ENCODE data around the gene YJEFN3.

Gene YJEFN3

DNA sequence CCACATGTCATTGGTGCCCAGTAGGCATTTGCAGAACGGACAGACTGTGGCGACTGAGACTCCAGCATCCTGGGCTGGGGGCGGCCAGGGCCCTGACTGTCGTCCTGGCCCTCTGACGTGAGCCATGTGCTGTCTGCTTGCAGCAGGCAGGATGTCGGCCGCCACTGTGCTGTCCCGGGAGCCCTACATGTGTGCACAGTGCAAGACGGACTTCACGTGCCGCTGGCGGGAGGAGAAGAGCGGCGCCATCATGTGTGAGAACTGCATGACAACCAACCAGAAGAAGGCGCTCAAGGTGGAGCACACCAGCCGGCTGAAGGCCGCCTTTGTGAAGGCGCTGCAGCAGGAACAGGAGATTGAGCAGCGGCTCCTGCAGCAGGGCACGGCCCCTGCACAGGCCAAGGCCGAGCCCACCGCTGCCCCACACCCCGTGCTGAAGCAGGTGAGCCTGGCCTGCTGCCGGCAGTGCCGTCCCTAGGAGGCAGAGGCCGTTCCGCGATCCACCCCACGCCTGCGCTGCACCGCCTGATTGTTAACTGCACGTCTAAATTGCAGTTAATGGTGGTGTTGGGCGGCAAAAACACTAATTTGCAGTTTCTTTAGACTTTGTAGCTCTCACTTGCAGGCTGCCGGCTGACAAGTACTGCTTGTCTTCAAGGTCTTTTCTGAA is 27.6 kb upstream of the YJEFN3 start:
- 0 out of 2 replicates have a peak overlapping the region, but pooled peaks have one; percentile 28 for H3K27ac ChIP-seq (ENCODE audit: low read depth, low read length)
- no peaks in the 10 kb centered on the region for H3K9me3 ChIP-seq (ENCODE audit: control insufficient read depth, insufficient read depth, low read depth, low read length)
- no peak overlapping the region for H3K9ac ChIP-seq (ENCODE audit: low read length)
- H3K4me1 ChIP-seq (ENCODE audit: control insufficient read depth, insufficient read depth, low read length), result no peaks in the 10 kb centered on the region
- H3K4me3 ChIP-seq (ENCODE audit: low read depth, low read length), result no peak overlapping the region
- no peaks in the 10 kb centered on the region for H3K27me3 ChIP-seq (ENCODE audit: control insufficient read depth, insufficient read depth, low read length)
- H3K36me3 ChIP-seq (ENCODE audit: control insufficient read depth, insufficient read depth, low read length), result peaks cover 100% of the 10 kb centered on the region

GRCh38 chr19:19501798-19502197 is 26.9 kb upstream of the YJEFN3 start:
- Histone ChIP-seq H3K36me3 (ENCODE audit: control insufficient read depth, insufficient read depth, low read length) (peaks cover 97% of the 10 kb centered on the region), H3K27ac (ENCODE audit: low read depth, low read length) (0 out of 2 replicates have a peak overlapping the region, but pooled peaks have one; percentile 28)

DNA sequence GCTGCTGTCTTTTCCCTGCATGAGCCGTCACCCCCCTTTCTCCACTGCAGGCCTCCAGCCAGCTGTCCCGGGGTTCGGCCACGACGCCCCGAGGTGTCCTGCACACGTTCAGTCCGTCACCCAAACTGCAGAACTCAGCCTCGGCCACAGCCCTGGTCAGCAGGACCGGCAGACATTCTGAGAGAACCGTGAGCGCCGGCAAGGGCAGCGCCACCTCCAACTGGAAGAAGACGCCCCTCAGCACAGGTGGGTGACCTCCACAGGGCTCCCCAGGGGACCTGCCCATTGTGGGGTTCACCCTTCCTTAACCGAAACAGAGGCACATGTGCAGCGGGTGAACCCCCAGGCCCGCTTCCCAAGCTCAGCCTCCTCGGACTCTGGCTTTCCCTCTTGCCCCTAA is 26.4 kb upstream of the YJEFN3 start:
- no peak overlapping the region for H3K27ac ChIP-seq (ENCODE audit: low read depth, low read length)
- no peaks in the 10 kb centered on the region for H3K9me3 ChIP-seq (ENCODE audit: control insufficient read depth, insufficient read depth, low read depth, low read length)
- H3K36me3 ChIP-seq (ENCODE audit: control insufficient read depth, insufficient read depth, low read length), result peaks cover 95% of the 10 kb centered on the region
- no peak overlapping the region for H3K4me3 ChIP-seq (ENCODE audit: low read depth, low read length)
- H3K4me1 ChIP-seq (ENCODE audit: control insufficient read depth, insufficient read depth, low read length), result no peaks in the 10 kb centered on the region
- no peaks in the 10 kb centered on the region for H3K27me3 ChIP-seq (ENCODE audit: control insufficient read depth, insufficient read depth, low read length)
- H3K9ac ChIP-seq (ENCODE audit: low read length), result no peak overlapping the region

More at GRCh38 chr19:19501798-19502197, 26.9 kb upstream of the YJEFN3 start:
- Histone ChIP-seq H3K9me3 (ENCODE audit: control insufficient read depth, insufficient read depth, low read depth, low read length) (no peaks in the 10 kb centered on the region), H3K4me1 (ENCODE audit: control insufficient read depth, insufficient read depth, low read length) (no peaks in the 10 kb centered on the region), H3K9ac (ENCODE audit: low read length) (no peak overlapping the region), H3K27me3 (ENCODE audit: control insufficient read depth, insufficient read depth, low read length) (no peaks in the 10 kb centered on the region), H3K4me3 (ENCODE audit: low read depth, low read length) (no peak overlapping the region)

- Histone ChIP-seq H3K36me3 (ENCODE audit: control insufficient read depth, insufficient read depth, low read length) (peaks cover 92% of the 10 kb centered on the region), H3K4me3 (ENCODE audit: low read depth, low read length) (no peak overlapping the region), H3K4me1 (ENCODE audit: control insufficient read depth, insufficient read depth, low read length) (no peaks in the 10 kb centered on the region), H3K27me3 (ENCODE audit: control insufficient read depth, insufficient read depth, low read length) (no peaks in the 10 kb centered on the region), H3K27ac (ENCODE audit: low read depth, low read length) (no peak overlapping the region; the same call in 1 of the 2 replicates), H3K9ac (ENCODE audit: low read length) (no peak overlapping the region), H3K9me3 (ENCODE audit: control insufficient read depth, insufficient read depth, low read depth, low read length) (no peaks in the 10 kb centered on the region)
These were observed 25.7 kb upstream of the YJEFN3 start for GRCh38 chr19:19502808-19503602.

- peaks cover 72% of the 10 kb centered on the region for H3K36me3 ChIP-seq (ENCODE audit: control insufficient read depth, insufficient read depth, low read length)
These were observed 23.7 kb upstream of the YJEFN3 start for GRCh38 chr19:19504754-19505668.

GRCh38 chr19:19505669-19506326 is 22.9 kb upstream of the YJEFN3 start:
- Histone ChIP-seq H3K27me3 (ENCODE audit: control insufficient read depth, insufficient read depth, low read length) (no peaks in the 10 kb centered on the region), H3K27ac (ENCODE audit: low read depth, low read length) (no peak overlapping the region), H3K4me1 (ENCODE audit: control insufficient read depth, insufficient read depth, low read length) (no peaks in the 10 kb centered on the region), H3K36me3 (ENCODE audit: control insufficient read depth, insufficient read depth, low read length) (peaks cover 64% of the 10 kb centered on the region), H3K4me3 (ENCODE audit: low read depth, low read length) (no peak overlapping the region), H3K9me3 (ENCODE audit: control insufficient read depth, insufficient read depth, low read depth, low read length) (no peaks in the 10 kb centered on the region), H3K9ac (ENCODE audit: low read length) (no peak overlapping the region)

More at GRCh38 chr19:19504754-19505668, 23.7 kb upstream of the YJEFN3 start:
- Histone ChIP-seq H3K9ac (ENCODE audit: low read length) (no peak overlapping the region), H3K4me3 (ENCODE audit: low read depth, low read length) (no peak overlapping the region), H3K27me3 (ENCODE audit: control insufficient read depth, insufficient read depth, low read length) (no peaks in the 10 kb centered on the region), H3K27ac (ENCODE audit: low read depth, low read length) (no peak overlapping the region), H3K4me1 (ENCODE audit: control insufficient read depth, insufficient read depth, low read length) (no peaks in the 10 kb centered on the region), H3K9me3 (ENCODE audit: control insufficient read depth, insufficient read depth, low read depth, low read length) (no peaks in the 10 kb centered on the region)

GRCh38 chr19:19506592-19506991 is 22.1 kb upstream of the YJEFN3 start:
- no peaks in the 10 kb centered on the region for H3K27me3 ChIP-seq (ENCODE audit: control insufficient read depth, insufficient read depth, low read length)
- H3K4me1 ChIP-seq (ENCODE audit: control insufficient read depth, insufficient read depth, low read length), result no peaks in the 10 kb centered on the region
- H3K9ac ChIP-seq (ENCODE audit: low read length), result no peak overlapping the region
- H3K4me3 ChIP-seq (ENCODE audit: low read depth, low read length), result no peak overlapping the region
- H3K27ac ChIP-seq (ENCODE audit: low read depth, low read length), result no peak overlapping the region
- H3K36me3 ChIP-seq (ENCODE audit: control insufficient read depth, insufficient read depth, low read length), result peaks cover 56% of the 10 kb centered on the region
- H3K9me3 ChIP-seq (ENCODE audit: control insufficient read depth, insufficient read depth, low read depth, low read length), result no peaks in the 10 kb centered on the region

DNA sequence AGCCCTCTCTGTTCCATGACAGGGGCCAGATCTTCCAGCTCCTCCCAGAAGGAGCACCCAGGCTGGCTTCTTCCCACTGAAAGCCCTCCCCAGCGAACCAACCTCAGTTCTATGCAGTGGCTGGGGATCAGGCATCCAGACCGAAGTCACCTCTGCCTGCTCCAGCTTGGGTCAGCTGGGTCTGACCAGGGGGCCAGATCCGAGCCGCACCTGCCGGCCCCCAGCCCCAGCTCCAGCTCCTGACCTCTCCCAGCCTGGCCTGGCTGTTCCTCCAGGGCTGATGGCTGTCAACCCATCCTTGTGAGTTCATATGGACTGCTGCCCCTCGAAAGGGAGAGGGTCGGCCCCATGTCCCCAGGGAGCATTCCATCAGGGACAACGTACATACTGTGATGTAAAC is 21.4 kb upstream of the YJEFN3 start:
- Histone ChIP-seq H3K36me3 (ENCODE audit: control insufficient read depth, insufficient read depth, low read length) (peaks cover 49% of the 10 kb centered on the region), H3K9me3 (ENCODE audit: control insufficient read depth, insufficient read depth, low read depth, low read length) (no peaks in the 10 kb centered on the region)

GRCh38 chr19:19508217-19508616 is 20.5 kb upstream of the YJEFN3 start:
- no peak overlapping the region for H3K27ac ChIP-seq (ENCODE audit: low read depth, low read length)
- peaks cover 40% of the 10 kb centered on the region for H3K36me3 ChIP-seq (ENCODE audit: control insufficient read depth, insufficient read depth, low read length)
- H3K27me3 ChIP-seq (ENCODE audit: control insufficient read depth, insufficient read depth, low read length), result no peaks in the 10 kb centered on the region
- no peaks in the 10 kb centered on the region for H3K4me1 ChIP-seq (ENCODE audit: control insufficient read depth, insufficient read depth, low read length)
- no peak overlapping the region for H3K4me3 ChIP-seq (ENCODE audit: low read depth, low read length)
- no peak overlapping the region for H3K9ac ChIP-seq (ENCODE audit: low read length)
- H3K9me3 ChIP-seq (ENCODE audit: control insufficient read depth, insufficient read depth, low read depth, low read length), result no peaks in the 10 kb centered on the region

More for the DNA sequence above, 21.4 kb upstream of the YJEFN3 start:
- H3K4me3 ChIP-seq (ENCODE audit: low read depth, low read length), result no peak overlapping the region
- H3K27me3 ChIP-seq (ENCODE audit: control insufficient read depth, insufficient read depth, low read length), result no peaks in the 10 kb centered on the region
- H3K27ac ChIP-seq (ENCODE audit: low read depth, low read length), result no peak overlapping the region
- no peaks in the 10 kb centered on the region for H3K4me1 ChIP-seq (ENCODE audit: control insufficient read depth, insufficient read depth, low read length)
- H3K9ac ChIP-seq (ENCODE audit: low read length), result no peak overlapping the region

DNA sequence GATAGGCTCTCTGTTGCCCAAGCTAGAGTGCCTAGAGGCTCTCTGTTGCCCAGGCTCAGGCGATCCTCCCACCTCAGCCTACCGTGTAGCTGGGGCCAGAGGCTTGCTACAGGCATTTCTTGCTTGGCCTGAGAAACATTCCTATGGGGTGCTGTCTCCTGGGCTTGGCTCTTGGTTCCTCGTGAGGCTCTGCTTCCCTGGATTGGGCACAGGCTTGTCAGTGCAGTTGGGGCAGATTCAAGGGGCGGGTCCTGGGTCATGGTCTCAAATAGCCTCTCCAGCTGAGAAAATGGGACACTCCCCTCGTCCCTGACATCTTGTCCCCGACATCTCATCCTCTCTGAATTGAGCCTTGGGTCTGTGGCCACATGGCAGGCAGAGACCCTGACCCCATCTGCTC is 18.3 kb upstream of the YJEFN3 start:
- H3K4me1 ChIP-seq (ENCODE audit: control insufficient read depth, insufficient read depth, low read length), result peaks cover 3% of the 10 kb centered on the region; the same call in 1 of the 2 replicates
- no peaks in the 10 kb centered on the region for H3K9me3 ChIP-seq (ENCODE audit: control insufficient read depth, insufficient read depth, low read depth, low read length)
- H3K36me3 ChIP-seq (ENCODE audit: control insufficient read depth, insufficient read depth, low read length), result peaks cover 18% of the 10 kb centered on the region
- no peak overlapping the region for H3K9ac ChIP-seq (ENCODE audit: low read length)
- H3K27ac ChIP-seq (ENCODE audit: low read depth, low read length), result no peak overlapping the region
- H3K4me3 ChIP-seq (ENCODE audit: low read depth, low read length), result no peak overlapping the region
- H3K27me3 ChIP-seq (ENCODE audit: control insufficient read depth, insufficient read depth, low read length), result no peaks in the 10 kb centered on the region
